Esophagus muscularis mucosa (tissue), 4 donors: ENCODE data around the gene C16orf95. TPM values are rescaled to one million over a fixed set of nuclear protein-coding genes. Genes with fewer than 3 reads are reported as not detected.
"Not testable (repeated sequence)": the region's sequence is repeated elsewhere in the genome, so short reads cannot be mapped to it uniquely, and the experiment has no call there.

Source experiments
- DNase-seq: peaks from one replicate; pipeline ENCODE4 v3.0.0-alpha.2; 2017; ENCODE audit errors: extremely low spot score
- H3K27ac ChIP-seq, 4 donors: fragments of 200-600 bp; sonication (generic); replicated peaks in 1 of 4; 1 replicate in 3 of 4; 2 replicates in 1 of 4; pipeline ENCODE4 v1.5.1; 2016 to 2019; ENCODE audit warnings: mild to moderate bottlenecking in 1 of 4
- H3K27me3 ChIP-seq, 4 donors: fragments of 200-600 bp; sonication (generic); one replicate each; pipeline versions ENCODE4 v1.5.1 to v1.6.0; 2016 to 2019
- H3K36me3 ChIP-seq, 4 donors: fragments of 200-600 bp; sonication (generic); one replicate each; pipeline ENCODE4 v1.5.1; 2016 to 2019
- H3K4me1 ChIP-seq, 4 donors: fragments of 200-600 bp; sonication (generic); one replicate each; pipeline ENCODE4 v1.5.1; 2016 to 2019
- H3K4me3 ChIP-seq, 4 donors: fragments of 200-600 bp; sonication (generic); 1 replicate in 2 of 4; 2 replicates in 2 of 4; pipeline ENCODE4 v1.5.1; 2016 to 2019; ENCODE audit warnings: mild to moderate bottlenecking in 4 of 4, moderate library complexity in 1 of 4
- H3K9me3 ChIP-seq, 4 donors: fragments of 200-600 bp; sonication (generic); 1 replicate in 3 of 4; 2 replicates in 1 of 4; pipeline ENCODE4 v1.5.1; 2016 to 2019
- EP300 ChIP-seq: sonication (generic); formaldehyde crosslinking; IDR thresholded peaks from one replicate; pipeline ENCODE4 v1.6.1; 2017; ENCODE audit warnings: antibody characterized with exemption
- POLR2A ChIP-seq: fragments of 450-650 bp; IDR thresholded peaks from one replicate; pipeline ENCODE4 v1.6.1; 2017; ENCODE audit warnings: antibody characterized with exemption, moderate library complexity, mild to moderate bottlenecking, low read depth
- POLR2AphosphoS5 ChIP-seq, 2 donors: sonication (generic); formaldehyde crosslinking; IDR thresholded peaks; one replicate each; pipeline ENCODE4 v1.6.1; 2017; ENCODE audit warnings: antibody characterized with exemption in 2 of 2
- WGBS: methylation state at CpG from one replicate; pipeline ENCODE4 v1.1.5; 2018; 5-methylcytosine and 5-hydroxymethylcytosine counted together
- intact Hi-C: fragments of 100-400 bp; cut with DNase I; formaldehyde crosslinking; loops from one replicate; pipeline ENCODE4 v1.15.1; 2023
- total RNA-seq, 4 donors: library from RNA; depleted of rRNA; stranded (reverse); fragments of >200 nt; gene quantifications; one replicate each; pipeline versions ENCODE4 v1.1.0 to v1.2.1, GENCODE V29; 2016
- TF ChIP-seq, protein P1 (sequence below), 3 experiments: fragments of 200-600 bp in 2 of 3; fragments of 450-650 bp in 1 of 3; sonication (generic) in 2 of 3; IDR thresholded peaks; one replicate each; pipeline ENCODE4 v1.5.1; 2017 to 2019; ENCODE audit warnings: antibody characterized with exemption in 3 of 3, mild to moderate bottlenecking in 2 of 3, moderate library complexity in 1 of 3

C16orf95 gene
- total RNA-seq, 4 donors from 2014 or later: 0.50 to 3.2 (median 1.8) TPM

DNA sequence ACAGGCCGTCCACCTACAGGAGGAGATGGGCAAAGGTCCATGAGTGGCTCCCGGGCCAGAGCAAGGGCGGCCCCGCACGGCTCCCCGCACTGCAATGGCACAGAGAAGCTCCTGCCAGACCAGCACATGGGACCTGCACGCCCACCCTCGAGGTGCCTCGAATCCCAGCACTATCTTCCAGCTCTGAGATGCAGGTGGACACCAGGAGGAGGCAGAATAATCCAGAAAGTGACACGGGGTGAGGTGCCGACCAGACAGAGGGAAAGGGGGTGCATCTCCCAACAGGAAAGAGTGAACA lies 26.5 kb upstream of the C16orf95 start:
- peak overlapping the region in 1 of 4 donors; percentile 58 for H3K27ac ChIP-seq
- WGBS: 93% methylated on average over 9 of the region's 11 CpGs
- DNase-seq: no peak
- peaks cover 21 to 27% (median 24%) of the 10 kb centered on the region in 4 donors for H3K4me1 ChIP-seq
- H3K9me3 ChIP-seq: no peaks in the 10 kb centered on the region
- TF ChIP-seq, protein P1, sequence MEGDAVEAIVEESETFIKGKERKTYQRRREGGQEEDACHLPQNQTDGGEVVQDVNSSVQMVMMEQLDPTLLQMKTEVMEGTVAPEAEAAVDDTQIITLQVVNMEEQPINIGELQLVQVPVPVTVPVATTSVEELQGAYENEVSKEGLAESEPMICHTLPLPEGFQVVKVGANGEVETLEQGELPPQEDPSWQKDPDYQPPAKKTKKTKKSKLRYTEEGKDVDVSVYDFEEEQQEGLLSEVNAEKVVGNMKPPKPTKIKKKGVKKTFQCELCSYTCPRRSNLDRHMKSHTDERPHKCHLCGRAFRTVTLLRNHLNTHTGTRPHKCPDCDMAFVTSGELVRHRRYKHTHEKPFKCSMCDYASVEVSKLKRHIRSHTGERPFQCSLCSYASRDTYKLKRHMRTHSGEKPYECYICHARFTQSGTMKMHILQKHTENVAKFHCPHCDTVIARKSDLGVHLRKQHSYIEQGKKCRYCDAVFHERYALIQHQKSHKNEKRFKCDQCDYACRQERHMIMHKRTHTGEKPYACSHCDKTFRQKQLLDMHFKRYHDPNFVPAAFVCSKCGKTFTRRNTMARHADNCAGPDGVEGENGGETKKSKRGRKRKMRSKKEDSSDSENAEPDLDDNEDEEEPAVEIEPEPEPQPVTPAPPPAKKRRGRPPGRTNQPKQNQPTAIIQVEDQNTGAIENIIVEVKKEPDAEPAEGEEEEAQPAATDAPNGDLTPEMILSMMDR (IDR thresholded peaks at IDR 0.05): no peak
- TF ChIP-seq POLR2AphosphoS5 (IDR thresholded peaks at IDR 0.05) (no peak), POLR2A (no peak), EP300 (no peak)
- intact Hi-C loops: no loop called here
- H3K4me3 ChIP-seq: no peak overlapping the region
- no peaks in the 10 kb centered on the region for H3K27me3 ChIP-seq
- H3K36me3 ChIP-seq: peaks cover 42 to 94% (median 80%) of the 10 kb centered on the region in 4 donors

DNA sequence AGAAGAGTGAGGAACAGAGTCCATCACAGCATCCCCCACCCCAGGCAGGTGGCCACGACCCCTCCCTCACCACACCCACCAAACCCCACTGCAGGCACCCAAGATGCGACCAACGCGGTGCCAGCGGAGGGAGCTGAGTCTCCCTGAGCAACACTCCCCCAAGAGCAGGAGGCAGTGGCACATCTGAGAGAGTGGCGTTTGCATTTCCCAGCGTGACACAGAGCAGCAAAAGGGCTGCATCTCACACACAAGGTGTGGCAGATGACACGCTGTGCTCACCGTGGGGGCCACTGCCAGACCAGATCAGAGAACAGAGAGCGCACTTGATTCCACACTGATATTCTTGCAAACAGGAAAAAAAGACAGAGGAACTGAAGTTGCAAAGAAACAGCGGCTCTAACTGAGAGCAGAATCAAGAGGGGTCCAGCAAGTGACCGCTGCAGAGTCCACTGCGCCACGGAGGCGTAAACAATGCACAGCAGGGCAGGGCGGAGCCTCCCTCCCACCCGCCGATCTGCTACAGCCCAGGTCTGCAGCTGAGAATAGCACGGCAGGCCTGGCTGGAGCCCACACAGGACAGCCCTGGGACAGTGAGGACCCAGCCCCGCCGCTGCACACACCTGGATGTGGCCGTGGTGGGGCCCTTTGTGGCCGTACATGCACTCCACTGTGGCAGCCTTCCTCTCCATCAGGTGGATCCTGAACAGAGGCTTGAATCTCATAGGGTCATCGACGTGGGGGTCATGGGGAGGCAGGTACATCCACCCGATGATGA lies 26.0 kb upstream of the C16orf95 start:
- no peak for TF ChIP-seq EP300
- no peak for TF ChIP-seq POLR2AphosphoS5 (IDR thresholded peaks at IDR 0.05)
- no peak for TF ChIP-seq POLR2A
- TF ChIP-seq, protein P1 (IDR thresholded peaks at IDR 0.05): no peak
- WGBS: 77% methylated on average over 20 of the region's 26 CpGs
- H3K27me3 ChIP-seq: no peaks in the 10 kb centered on the region
- no peaks in the 10 kb centered on the region for H3K9me3 ChIP-seq
- H3K4me3 ChIP-seq: no peak overlapping the region
- DNase-seq: no peak
- peaks cover 44 to 94% (median 80%) of the 10 kb centered on the region in 4 donors for H3K36me3 ChIP-seq
- peaks cover 22 to 27% (median 24%) of the 10 kb centered on the region in 4 donors for H3K4me1 ChIP-seq
- H3K27ac ChIP-seq: peak overlapping the region in 1 of 4 donors; percentile 58
- intact Hi-C loops: no loop called here

DNA sequence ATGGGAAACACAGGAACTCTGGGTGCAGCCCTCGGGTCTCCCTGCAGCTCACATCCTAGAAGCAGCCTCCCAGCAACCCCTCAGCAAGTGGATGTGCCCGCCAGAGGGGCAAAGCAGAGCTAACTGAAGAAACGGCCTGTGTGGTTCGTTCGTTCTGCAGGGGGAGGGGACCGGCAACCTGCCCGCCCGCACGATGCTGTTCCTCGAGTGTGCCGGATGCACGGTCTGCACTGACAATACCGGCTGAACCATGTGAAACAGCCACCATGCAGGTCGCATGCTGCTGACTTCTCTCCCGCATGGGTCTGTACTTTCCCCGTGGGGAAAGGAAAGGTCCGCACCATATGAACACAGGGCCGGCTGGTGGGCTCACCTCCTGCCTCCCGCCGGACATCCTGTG lies 25.3 kb upstream of the C16orf95 start:
- no peak for DNase-seq
- intact Hi-C loops: no loop called here
- H3K9me3 ChIP-seq: no peaks in the 10 kb centered on the region
- H3K4me1 ChIP-seq: peaks cover 24 to 27% (median 24%) of the 10 kb centered on the region in 4 donors
- no peak overlapping the region for H3K4me3 ChIP-seq
- 91% methylated on average over 11 of the region's 20 CpGs for WGBS
- TF ChIP-seq POLR2A (no peak), EP300 (no peak), POLR2AphosphoS5 (IDR thresholded peaks at IDR 0.05) (no peak)
- TF ChIP-seq, protein P1 (IDR thresholded peaks at IDR 0.05): no peak
- H3K27me3 ChIP-seq: no peaks in the 10 kb centered on the region
- H3K36me3 ChIP-seq: peaks cover 44 to 91% (median 82%) of the 10 kb centered on the region in 4 donors
- H3K27ac ChIP-seq: no peak overlapping the region

DNA sequence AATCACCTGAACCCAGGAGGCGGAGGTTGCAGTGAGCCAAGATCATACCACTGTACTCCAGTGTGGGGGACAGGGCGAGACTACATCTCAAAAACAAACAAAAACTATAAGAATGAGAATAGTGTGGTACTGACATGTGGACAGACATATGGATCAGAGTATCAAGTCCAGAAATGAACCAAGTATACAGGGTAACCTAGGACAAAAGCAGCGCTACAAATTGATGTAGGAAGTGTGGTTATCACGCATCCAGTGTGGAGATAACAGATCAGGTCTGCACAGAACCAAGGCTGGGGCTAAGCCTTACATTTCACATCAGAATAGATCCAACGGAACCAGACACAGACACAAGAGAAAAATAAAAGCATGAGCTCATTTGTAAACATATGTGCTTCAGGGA lies 23.0 kb upstream of the C16orf95 start:
- H3K27me3 ChIP-seq: no peaks in the 10 kb centered on the region
- H3K36me3 ChIP-seq: peaks cover 46 to 87% (median 83%) of the 10 kb centered on the region in 4 donors
- no peak for DNase-seq
- no peaks in the 10 kb centered on the region for H3K9me3 ChIP-seq
- WGBS: 96% methylated on average over 5 of the region's 5 CpGs
- no peak overlapping the region for H3K4me3 ChIP-seq
- peaks cover 11 to 17% (median 14%) of the 10 kb centered on the region in 4 donors for H3K4me1 ChIP-seq
- intact Hi-C loops: no loop called here
- no peak for TF ChIP-seq POLR2AphosphoS5 (IDR thresholded peaks at IDR 0.05)
- no peak for TF ChIP-seq POLR2A
- no peak for TF ChIP-seq EP300
- TF ChIP-seq, protein P1 (IDR thresholded peaks at IDR 0.05): no peak
- no peak overlapping the region for H3K27ac ChIP-seq

DNA sequence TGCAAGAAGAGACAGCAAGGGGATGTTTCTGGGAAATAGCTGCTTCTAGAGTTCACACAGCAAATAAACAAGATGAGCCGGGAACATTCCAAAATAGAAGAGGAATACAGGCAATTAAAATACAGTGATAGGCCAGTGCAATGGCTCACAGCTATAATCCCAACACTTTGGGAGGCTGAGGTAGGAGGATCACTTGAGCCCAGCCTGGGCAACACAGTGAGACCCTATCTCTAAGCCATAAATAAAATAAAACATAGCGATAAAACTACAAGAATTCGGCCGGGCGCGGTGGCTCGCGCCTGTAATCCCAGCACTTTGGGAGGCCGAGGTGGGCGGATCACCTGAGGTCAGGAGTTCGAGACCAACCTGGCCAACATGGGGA lies 22.5 kb upstream of the C16orf95 start:
- DNase-seq, intact Hi-C loops, H3K9me3 ChIP-seq, H3K4me3 ChIP-seq, H3K27ac ChIP-seq, H3K27me3 ChIP-seq: not testable (repeated sequence)
- Histone ChIP-seq H3K4me1 (peaks cover 7 to 12% (median 9%) of the 10 kb centered on the region in 4 donors), H3K36me3 (peaks cover 51 to 91% (median 84%) of the 10 kb centered on the region in 4 donors)
- WGBS: 97% methylated on average over 11 of the region's 11 CpGs
